ENCODE data around the gene KRTAP2-3.
A peak's percentile ranks its signal among the peaks of the same experiment; 100 is the strongest.
"Not testable (repeated sequence)": the region's sequence is repeated elsewhere in the genome, so short reads cannot be mapped to it uniquely, and the experiment has no call there.

Gene KRTAP2-3

GRCh38 chr17:41065016-41065689 is 5.2 kb upstream of the KRTAP2-3 start:
- H3K4me1 ChIP-seq (ENCODE audit: control insufficient read depth, insufficient read depth, low read length), result peaks cover 26% of the 10 kb centered on the region
- H3K9me3 ChIP-seq (ENCODE audit: control insufficient read depth, low read length); H3K36me3 ChIP-seq (ENCODE audit: control insufficient read depth, insufficient read depth, low read length, severe bottlenecking); DNase-seq (ENCODE audit: low read depth); H3K9ac ChIP-seq (ENCODE audit: low read length); H3K27me3 ChIP-seq (replicated peaks; ENCODE audit: control insufficient read depth, insufficient read depth, low read length); H3K4me3 ChIP-seq (ENCODE audit: low read length): not testable (repeated sequence)

- Histone ChIP-seq H3K36me3 (ENCODE audit: control insufficient read depth, insufficient read depth, low read length, severe bottlenecking) (no peaks in the 10 kb centered on the region), H3K4me3 (ENCODE audit: low read length) (no peak overlapping the region), H3K9me3 (ENCODE audit: control insufficient read depth, low read length) (no peaks in the 10 kb centered on the region), H3K27me3 (replicated peaks; ENCODE audit: control insufficient read depth, insufficient read depth, low read length) (no peaks in the 10 kb centered on the region), H3K4me1 (ENCODE audit: control insufficient read depth, insufficient read depth, low read length) (peaks cover 33% of the 10 kb centered on the region), H3K9ac (ENCODE audit: low read length) (no peak overlapping the region)
- no peak for DNase-seq (ENCODE audit: low read depth)
Measured at GRCh38 chr17:41064301-41064700, 4.4 kb upstream of the KRTAP2-3 start.

- Histone ChIP-seq H3K9me3 (ENCODE audit: control insufficient read depth, low read length) (no peaks in the 10 kb centered on the region), H3K27me3 (replicated peaks; ENCODE audit: control insufficient read depth, insufficient read depth, low read length) (no peaks in the 10 kb centered on the region), H3K4me3 (ENCODE audit: low read length) (no peak overlapping the region), H3K9ac (ENCODE audit: low read length) (no peak overlapping the region), H3K4me1 (ENCODE audit: control insufficient read depth, insufficient read depth, low read length) (peaks cover 41% of the 10 kb centered on the region), H3K36me3 (ENCODE audit: control insufficient read depth, insufficient read depth, low read length, severe bottlenecking) (no peaks in the 10 kb centered on the region)
- DNase-seq (ENCODE audit: low read depth), result no peak
Measured at GRCh38 chr17:41063449-41063848, 3.5 kb upstream of the KRTAP2-3 start.

GRCh38 chr17:41061964-41062363 is 2.0 kb upstream of the KRTAP2-3 start:
- H3K4me1 ChIP-seq (ENCODE audit: control insufficient read depth, insufficient read depth, low read length), result peaks cover 42% of the 10 kb centered on the region
- H3K36me3 ChIP-seq (ENCODE audit: control insufficient read depth, insufficient read depth, low read length, severe bottlenecking), result no peaks in the 10 kb centered on the region

GRCh38 chr17:41059276-41060051 is 450 bp downstream of the KRTAP2-3 start:
- H3K27me3 ChIP-seq (replicated peaks; ENCODE audit: control insufficient read depth, insufficient read depth, low read length); H3K9me3 ChIP-seq (ENCODE audit: control insufficient read depth, low read length); H3K36me3 ChIP-seq (ENCODE audit: control insufficient read depth, insufficient read depth, low read length, severe bottlenecking); H3K4me3 ChIP-seq (ENCODE audit: low read length): not testable (repeated sequence)
- Histone ChIP-seq H3K9ac (ENCODE audit: low read length) (peak overlapping the region; percentile 46), H3K4me1 (ENCODE audit: control insufficient read depth, insufficient read depth, low read length) (peaks cover 42% of the 10 kb centered on the region)
- DNase-seq (ENCODE audit: low read depth), result peak; percentile 89

More at GRCh38 chr17:41061964-41062363, 2.0 kb upstream of the KRTAP2-3 start:
- Histone ChIP-seq H3K9ac (ENCODE audit: low read length) (peak overlapping the region; percentile 67), H3K9me3 (ENCODE audit: control insufficient read depth, low read length) (no peaks in the 10 kb centered on the region), H3K27me3 (replicated peaks; ENCODE audit: control insufficient read depth, insufficient read depth, low read length) (no peaks in the 10 kb centered on the region), H3K4me3 (ENCODE audit: low read length) (no peak overlapping the region)
- peak; percentile 80 for DNase-seq (ENCODE audit: low read depth)

- Histone ChIP-seq H3K27me3 (replicated peaks; ENCODE audit: control insufficient read depth, insufficient read depth, low read length) (no peaks in the 10 kb centered on the region), H3K9ac (ENCODE audit: low read length) (peak overlapping the region; percentile 20), H3K9me3 (ENCODE audit: control insufficient read depth, low read length) (no peaks in the 10 kb centered on the region), H3K36me3 (ENCODE audit: control insufficient read depth, insufficient read depth, low read length, severe bottlenecking) (no peaks in the 10 kb centered on the region), H3K4me1 (ENCODE audit: control insufficient read depth, insufficient read depth, low read length) (peaks cover 42% of the 10 kb centered on the region), H3K4me3 (ENCODE audit: low read length) (peak overlapping the region; percentile 18)
- no peak for DNase-seq (ENCODE audit: low read depth)
Measured at GRCh38 chr17:41058741-41059140, 1.2 kb downstream of the KRTAP2-3 start.

GRCh38 chr17:41057547-41057946 is 2.4 kb downstream of the KRTAP2-3 start:
- no peaks in the 10 kb centered on the region for H3K27me3 ChIP-seq (replicated peaks; ENCODE audit: control insufficient read depth, insufficient read depth, low read length)

GRCh38 chr17:41055130-41055529 is 4.8 kb downstream of the KRTAP2-3 start, which contains the start of gene KRTAP2-2:
KRTAP2-2 (minus strand) TSS chr17:41055230; CDS start chr17:41055211, 19 bp downstream.
- peaks cover 20% of the 10 kb centered on the region for H3K4me1 ChIP-seq (ENCODE audit: control insufficient read depth, insufficient read depth, low read length)
- not testable (repeated sequence) for H3K27me3 ChIP-seq (replicated peaks; ENCODE audit: control insufficient read depth, insufficient read depth, low read length); DNase-seq (ENCODE audit: low read depth); H3K9me3 ChIP-seq (ENCODE audit: control insufficient read depth, low read length); H3K4me3 ChIP-seq (ENCODE audit: low read length); H3K36me3 ChIP-seq (ENCODE audit: control insufficient read depth, insufficient read depth, low read length, severe bottlenecking); H3K9ac ChIP-seq (ENCODE audit: low read length)

More at GRCh38 chr17:41057547-41057946, 2.4 kb downstream of the KRTAP2-3 start:
- Histone ChIP-seq H3K9me3 (ENCODE audit: control insufficient read depth, low read length) (peaks cover 6% of the 10 kb centered on the region), H3K4me1 (ENCODE audit: control insufficient read depth, insufficient read depth, low read length) (peaks cover 42% of the 10 kb centered on the region), H3K9ac (ENCODE audit: low read length) (no peak overlapping the region), H3K36me3 (ENCODE audit: control insufficient read depth, insufficient read depth, low read length, severe bottlenecking) (no peaks in the 10 kb centered on the region), H3K4me3 (ENCODE audit: low read length) (no peak overlapping the region)
- DNase-seq (ENCODE audit: low read depth), result no peak

- H3K4me3 ChIP-seq (ENCODE audit: low read length); H3K9me3 ChIP-seq (ENCODE audit: control insufficient read depth, low read length); DNase-seq (ENCODE audit: low read depth); H3K27me3 ChIP-seq (replicated peaks; ENCODE audit: control insufficient read depth, insufficient read depth, low read length); H3K36me3 ChIP-seq (ENCODE audit: control insufficient read depth, insufficient read depth, low read length, severe bottlenecking); H3K9ac ChIP-seq (ENCODE audit: low read length): not testable (repeated sequence)
- peaks cover 16% of the 10 kb centered on the region for H3K4me1 ChIP-seq (ENCODE audit: control insufficient read depth, insufficient read depth, low read length)
Measured at GRCh38 chr17:41054556-41054955, 5.4 kb downstream of the KRTAP2-3 start.

GRCh38 chr17:41054025-41054424 is 5.9 kb downstream of the KRTAP2-3 start:
- Histone ChIP-seq H3K36me3 (ENCODE audit: control insufficient read depth, insufficient read depth, low read length, severe bottlenecking) (no peaks in the 10 kb centered on the region), H3K9ac (ENCODE audit: low read length) (no peak overlapping the region), H3K27me3 (replicated peaks; ENCODE audit: control insufficient read depth, insufficient read depth, low read length) (no peaks in the 10 kb centered on the region), H3K4me3 (ENCODE audit: low read length) (no peak overlapping the region), H3K4me1 (ENCODE audit: control insufficient read depth, insufficient read depth, low read length) (peaks cover 13% of the 10 kb centered on the region), H3K9me3 (ENCODE audit: control insufficient read depth, low read length) (peaks cover 6% of the 10 kb centered on the region)
- DNase-seq (ENCODE audit: low read depth), result no peak

GRCh38 chr17:41052566-41052965 is 7.3 kb downstream of the KRTAP2-3 start:
- Histone ChIP-seq H3K4me3 (ENCODE audit: low read length) (no peak overlapping the region), H3K4me1 (ENCODE audit: control insufficient read depth, insufficient read depth, low read length) (peaks cover 17% of the 10 kb centered on the region), H3K27me3 (replicated peaks; ENCODE audit: control insufficient read depth, insufficient read depth, low read length) (no peaks in the 10 kb centered on the region), H3K36me3 (ENCODE audit: control insufficient read depth, insufficient read depth, low read length, severe bottlenecking) (no peaks in the 10 kb centered on the region), H3K9me3 (ENCODE audit: control insufficient read depth, low read length) (peaks cover 6% of the 10 kb centered on the region), H3K9ac (ENCODE audit: low read length) (no peak overlapping the region)
- DNase-seq (ENCODE audit: low read depth), result no peak

All from adipocyte (in vitro differentiated cells).